H1 (cell line): ENCODE measurements around the gene CACNA1A. TPM values are rescaled to one million over a fixed set of nuclear protein-coding genes. Genes with fewer than 3 reads are reported as not detected.

ENCODE experiments used
- CHD2 ChIP-seq: IDR thresholded peaks from 2 replicates; pipeline ENCODE4 v1.6.1; 2012; ENCODE audit warnings: low read length, improper control_type of control experiment
- CTBP2 ChIP-seq: IDR thresholded peaks from 2 replicates; pipeline ENCODE4 v1.7.0; 2011; ENCODE audit warnings: borderline replicate concordance, mild to moderate bottlenecking, moderate library complexity, mixed read lengths, low read length; ENCODE audit not compliant: insufficient read depth, insufficient read length
- HDAC6 ChIP-seq: IDR thresholded peaks from one replicate; pipeline ENCODE4 v1.7.1; 2012; ENCODE audit warnings: low read depth, mild to moderate bottlenecking, inconsistent platforms, low read length, moderate library complexity
- KDM1A ChIP-seq: fragments of 200-600, 300-600 bp; sonication (generic); IDR thresholded peaks from 2 replicates; pipeline ENCODE4 v1.7.1; 2016; ENCODE audit warnings: mild to moderate bottlenecking, low read length, borderline replicate concordance
- RBBP5 ChIP-seq: IDR thresholded peaks from 2 replicates; pipeline ENCODE4 v1.7.1; 2012; ENCODE audit warnings: low read depth, mild to moderate bottlenecking, inconsistent platforms, low read length, moderate library complexity, borderline replicate concordance
- TAF1 ChIP-seq: IDR thresholded peaks from 2 replicates; pipeline ENCODE4 v1.6.1; 2011; ENCODE audit warnings: mild to moderate bottlenecking, low read depth, low read length
- polyA plus RNA-seq, 7 experiments: library from polyadenylated mRNA; depleted of rRNA in 3 of 7; stranded (reverse) in 5 of 7; unstranded in 2 of 7; fragments of >200 nt in 5 of 7; fragments of 200-250 nt in 2 of 7; gene quantifications; 1 replicate in 5 of 7; 2 replicates in 1 of 7; 4 replicates in 1 of 7; pipeline versions ENCODE4 v1.2.1 to v1.2.3, GENCODE V29; 2011 to 2013; ENCODE audit warnings: missing spikeins in 2 of 7, mixed read lengths in 2 of 7
- total RNA-seq: library from RNA; stranded (reverse); fragmentation: NEBNext Ultra II Directional; extraction: Animal tissue kit (Norgen Biotek cat#: 25700); gene quantifications from 2 replicates; pipeline ENCODE4 v1.2.1, GENCODE V29; 2021
- TF ChIP-seq, protein P1 (sequence below): IDR thresholded peaks from 2 replicates; pipeline ENCODE4 v1.6.1; 2012; ENCODE audit warnings: low read length, inconsistent platforms

The CACNA1A gene
- total and polyA plus RNA-seq, 2 of the 8 experiments (the other 6 are each of a cell fraction or from before 2014, with no cell fraction given), result 10.7 to 25.3 TPM

DNA sequence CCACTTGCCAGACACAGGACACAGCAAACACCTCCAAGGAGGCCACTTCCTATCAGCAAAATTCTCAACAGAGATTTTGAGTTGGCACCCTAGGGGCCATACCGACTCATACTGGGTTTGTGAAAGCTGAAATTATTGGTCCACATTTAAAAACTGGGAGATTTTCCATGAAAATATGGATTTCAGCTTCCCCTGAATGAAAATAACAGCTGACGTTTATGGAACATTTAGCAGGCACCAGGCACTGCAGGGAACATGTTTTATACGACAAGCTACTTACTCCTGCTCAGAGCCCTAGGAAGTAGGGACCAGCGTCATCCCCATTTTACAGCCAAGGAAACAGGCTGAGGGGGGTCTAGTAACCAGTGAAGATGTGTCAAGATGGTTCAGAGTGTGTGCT lies 186.8 kb downstream of the CACNA1A start (continued):
- TF ChIP-seq CTBP2 (no peak), TAF1 (no peak), CHD2 (no peak), RBBP5 (no peak), HDAC6 (no peak), KDM1A (no peak)
- TF ChIP-seq, protein P1, sequence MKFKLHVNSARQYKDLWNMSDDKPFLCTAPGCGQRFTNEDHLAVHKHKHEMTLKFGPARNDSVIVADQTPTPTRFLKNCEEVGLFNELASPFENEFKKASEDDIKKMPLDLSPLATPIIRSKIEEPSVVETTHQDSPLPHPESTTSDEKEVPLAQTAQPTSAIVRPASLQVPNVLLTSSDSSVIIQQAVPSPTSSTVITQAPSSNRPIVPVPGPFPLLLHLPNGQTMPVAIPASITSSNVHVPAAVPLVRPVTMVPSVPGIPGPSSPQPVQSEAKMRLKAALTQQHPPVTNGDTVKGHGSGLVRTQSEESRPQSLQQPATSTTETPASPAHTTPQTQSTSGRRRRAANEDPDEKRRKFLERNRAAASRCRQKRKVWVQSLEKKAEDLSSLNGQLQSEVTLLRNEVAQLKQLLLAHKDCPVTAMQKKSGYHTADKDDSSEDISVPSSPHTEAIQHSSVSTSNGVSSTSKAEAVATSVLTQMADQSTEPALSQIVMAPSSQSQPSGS, result no peak
